Measurements from ENCODE around the gene XRCC6. TPM values are rescaled to one million over a fixed set of nuclear protein-coding genes. Genes with fewer than 3 reads are reported as not detected.
A peak's percentile ranks its signal among the peaks of the same experiment; 100 is the strongest.
"Not testable (repeated sequence)": the region's sequence is repeated elsewhere in the genome, so short reads cannot be mapped to it uniquely, and the experiment has no call there.

XRCC6 gene
- total and polyA plus RNA-seq, 2 of the 13 experiments (the other 11 are each of a cell fraction or from before 2014, with no cell fraction given): 124 to 625 TPM

- no peaks in the 10 kb centered on the region for H4K20me1 ChIP-seq (ENCODE audit: insufficient read depth, low read length)
- DNase-seq (ENCODE audit: low spot score) (no peak), FAIRE-seq (no peak), ATAC-seq (no peak)
- H3K27me3 ChIP-seq (ENCODE audit: control insufficient read depth in 1 of 2, insufficient read depth in 2 of 2, low read length in 2 of 2): no peaks in the 10 kb centered on the region
- CTCF ChIA-PET (ENCODE audit: low intra/inter-chr PET ratio, low total read pairs): no interaction called here
- BruUV-seq (replicated peaks): TSS peak; percentile 45
- TF ChIP-seq ZMAT3 (CRISPR knock-in tag; conservative IDR thresholded peaks at IDR 0.05) (no peak), ZNF260 (CRISPR knock-in tag; IDR thresholded peaks at IDR 0.05; ENCODE audit: borderline replicate concordance, low read depth) (no peak), TMF1 (CRISPR knock-in tag; IDR thresholded peaks at IDR 0.05; ENCODE audit: low read depth) (no peak), MED8 (CRISPR knock-in tag; IDR thresholded peaks at IDR 0.05; ENCODE audit: insufficient replicate concordance) (no peak), NFE2L1 (CRISPR knock-in tag; IDR thresholded peaks at IDR 0.05; ENCODE audit: borderline replicate concordance) (no peak), ZNF749 (CRISPR knock-in tag; IDR thresholded peaks at IDR 0.05; ENCODE audit: borderline replicate concordance) (no peak), ZNF30 (CRISPR knock-in tag; IDR thresholded peaks at IDR 0.05) (no peak), MLX (CRISPR knock-in tag; IDR thresholded peaks at IDR 0.05) (no peak), BCL6 (CRISPR knock-in tag; IDR thresholded peaks at IDR 0.05) (no peak), ZBTB44 (CRISPR knock-in tag; IDR thresholded peaks at IDR 0.05) (no peak), ZNF562 (CRISPR knock-in tag; IDR thresholded peaks at IDR 0.05; ENCODE audit: borderline replicate concordance) (no peak)
- TF ChIP-seq, protein P1, sequence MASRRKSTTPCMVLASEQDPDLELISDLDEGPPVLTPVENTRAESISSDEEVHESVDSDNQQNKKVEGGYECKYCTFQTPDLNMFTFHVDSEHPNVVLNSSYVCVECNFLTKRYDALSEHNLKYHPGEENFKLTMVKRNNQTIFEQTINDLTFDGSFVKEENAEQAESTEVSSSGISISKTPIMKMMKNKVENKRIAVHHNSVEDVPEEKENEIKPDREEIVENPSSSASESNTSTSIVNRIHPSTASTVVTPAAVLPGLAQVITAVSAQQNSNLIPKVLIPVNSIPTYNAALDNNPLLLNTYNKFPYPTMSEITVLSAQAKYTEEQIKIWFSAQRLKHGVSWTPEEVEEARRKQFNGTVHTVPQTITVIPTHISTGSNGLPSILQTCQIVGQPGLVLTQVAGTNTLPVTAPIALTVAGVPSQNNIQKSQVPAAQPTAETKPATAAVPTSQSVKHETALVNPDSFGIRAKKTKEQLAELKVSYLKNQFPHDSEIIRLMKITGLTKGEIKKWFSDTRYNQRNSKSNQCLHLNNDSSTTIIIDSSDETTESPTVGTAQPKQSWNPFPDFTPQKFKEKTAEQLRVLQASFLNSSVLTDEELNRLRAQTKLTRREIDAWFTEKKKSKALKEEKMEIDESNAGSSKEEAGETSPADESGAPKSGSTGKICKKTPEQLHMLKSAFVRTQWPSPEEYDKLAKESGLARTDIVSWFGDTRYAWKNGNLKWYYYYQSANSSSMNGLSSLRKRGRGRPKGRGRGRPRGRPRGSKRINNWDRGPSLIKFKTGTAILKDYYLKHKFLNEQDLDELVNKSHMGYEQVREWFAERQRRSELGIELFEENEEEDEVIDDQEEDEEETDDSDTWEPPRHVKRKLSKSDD (CRISPR knock-in tag; IDR thresholded peaks at IDR 0.05; ENCODE audit: low read depth): no peak
- H2AFZ ChIP-seq (ENCODE audit: low read length): no peak overlapping the region
- in situ Hi-C loops (cut with HindIII; ENCODE audit: extremely low pct_ligation_motif_present, low pct_unique_long_range_greater_than_20kb) (no loop called here), intact Hi-C loops (cut with micrococcal nuclease; ENCODE audit: unreplicated experiment) (no loop called here)
- no peaks in the 10 kb centered on the region for H3K79me2 ChIP-seq (ENCODE audit: insufficient read depth, low read length)
- no peaks in the 10 kb centered on the region for H3K9me3 ChIP-seq (ENCODE audit: low read length)
- POLR2A ChIA-PET: no interaction called here
- no peak overlapping the region for H3K9ac ChIP-seq (ENCODE audit: insufficient read depth, low read depth, low read length)
- no peak overlapping the region for H3K27ac ChIP-seq (ENCODE audit: extremely low read length, insufficient read depth, low read length)
- H3K4me2 ChIP-seq (ENCODE audit: low read depth, low read length): no peak overlapping the region
- 94% methylated on average over 2 of the region's 2 CpGs for WGBS (ENCODE audit: low lambda C conversion rate)
- peaks cover 33 to 70% of the 10 kb centered on the region in 2 experiments for H3K36me3 ChIP-seq (replicated peaks in 1 of 2; ENCODE audit: control insufficient read depth in 1 of 2, insufficient read depth in 2 of 2, low read length in 2 of 2)
- H3K4me3 ChIP-seq (replicated peaks in 1 of 3; ENCODE audit: insufficient read depth in 1 of 3, low read depth in 2 of 3, low read length in 3 of 3): no peak overlapping the region
- H3K4me1 ChIP-seq (ENCODE audit: insufficient read depth, low read length): peaks cover under 1% of the 10 kb centered on the region; the same call in 1 of the 2 replicates
Measured at GRCh38 chr22:41661713-41662112, 40.6 kb downstream of the XRCC6 start.

DNA sequence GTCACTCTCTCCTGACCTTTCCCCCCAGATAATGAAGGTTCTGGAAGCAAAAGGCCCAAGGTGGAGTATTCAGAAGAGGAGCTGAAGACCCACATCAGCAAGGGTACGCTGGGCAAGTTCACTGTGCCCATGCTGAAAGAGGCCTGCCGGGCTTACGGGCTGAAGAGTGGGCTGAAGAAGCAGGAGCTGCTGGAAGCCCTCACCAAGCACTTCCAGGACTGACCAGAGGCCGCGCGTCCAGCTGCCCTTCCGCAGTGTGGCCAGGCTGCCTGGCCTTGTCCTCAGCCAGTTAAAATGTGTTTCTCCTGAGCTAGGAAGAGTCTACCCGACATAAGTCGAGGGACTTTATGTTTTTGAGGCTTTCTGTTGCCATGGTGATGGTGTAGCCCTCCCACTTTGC is 42.5 kb downstream of the XRCC6 start:
- H3K27ac ChIP-seq (ENCODE audit: extremely low read length, insufficient read depth, low read length); H3K4me2 ChIP-seq (ENCODE audit: low read depth, low read length); intact Hi-C loops (cut with micrococcal nuclease; ENCODE audit: unreplicated experiment); H3K9ac ChIP-seq (ENCODE audit: insufficient read depth, low read depth, low read length); BruUV-seq (replicated peaks); H3K4me3 ChIP-seq (replicated peaks in 1 of 3; ENCODE audit: insufficient read depth in 1 of 3, low read depth in 2 of 3, low read length in 3 of 3); CTCF ChIA-PET (ENCODE audit: low intra/inter-chr PET ratio, low total read pairs); in situ Hi-C loops (cut with HindIII; ENCODE audit: extremely low pct_ligation_motif_present, low pct_unique_long_range_greater_than_20kb); H4K20me1 ChIP-seq (ENCODE audit: insufficient read depth, low read length); ATAC-seq; FAIRE-seq; DNase-seq (ENCODE audit: low spot score); H3K79me2 ChIP-seq (ENCODE audit: insufficient read depth, low read length); H3K27me3 ChIP-seq (ENCODE audit: control insufficient read depth in 1 of 2, insufficient read depth in 2 of 2, low read length in 2 of 2); H3K9me3 ChIP-seq (ENCODE audit: low read length); H2AFZ ChIP-seq (ENCODE audit: low read length): not testable (repeated sequence)
- WGBS (ENCODE audit: low lambda C conversion rate): 95% methylated on average over 8 of the region's 9 CpGs
- H3K4me1 ChIP-seq (ENCODE audit: insufficient read depth, low read length): peaks cover 15% of the 10 kb centered on the region
- peaks cover 23 to 52% of the 10 kb centered on the region in 2 experiments for H3K36me3 ChIP-seq (replicated peaks in 1 of 2; ENCODE audit: control insufficient read depth in 1 of 2, insufficient read depth in 2 of 2, low read length in 2 of 2)
- POLR2A ChIA-PET: interaction anchor here (2.3 kb wide), 1 partner anchor 10 kb away, joined by 6 read pairs; no protein-coding TSS in a partner anchor
